Ovary (tissue), 9 donors: ENCODE results near the gene TAF11L11. TPM values are rescaled to one million over a fixed set of nuclear protein-coding genes. Genes with fewer than 3 reads are reported as not detected.
"Not testable (repeated sequence)": the region's sequence is repeated elsewhere in the genome, so short reads cannot be mapped to it uniquely, and the experiment has no call there.

Experiments used
- DNase-seq, 5 donors: peaks; one replicate each; pipeline ENCODE4 v3.0.0-alpha.2; 2019 to 2020
- H3K27ac ChIP-seq, 2 donors: fragments of 200-600 bp; one replicate each; pipeline versions ENCODE4 v1.5.1 to v1.8.0; 2019 to 2022
- H3K27me3 ChIP-seq: fragments of 200-600 bp; one replicate; pipeline ENCODE4 v1.8.0; 2022
- H3K36me3 ChIP-seq: fragments of 200-600 bp; sonication (generic); one replicate; pipeline ENCODE4 v1.5.1; 2019
- H3K4me1 ChIP-seq: one replicate; pipeline ENCODE4 v1.8.1; 2013; ENCODE audit warnings: mild to moderate bottlenecking, moderate library complexity; ENCODE audit not compliant: insufficient read depth
- H3K4me3 ChIP-seq: fragments of 200-600 bp; sonication (generic); one replicate; pipeline ENCODE4 v1.5.1; 2017
- H3K9me3 ChIP-seq, 2 donors: fragments of 200-600 bp in 1 of 2; sonication (generic) in 1 of 2; one replicate each; pipeline versions ENCODE4 v1.5.1 to v1.8.1; 2013 to 2019; ENCODE audit warnings: mild to moderate bottlenecking in 1 of 2, moderate library complexity in 1 of 2
- EP300 ChIP-seq: sonication (generic); formaldehyde crosslinking; IDR thresholded peaks from one replicate; pipeline ENCODE4 v1.6.1; 2017; ENCODE audit warnings: antibody characterized with exemption
- POLR2A ChIP-seq: fragments of 450-650 bp; IDR thresholded peaks from one replicate; pipeline ENCODE4 v1.6.1; 2017; ENCODE audit warnings: antibody characterized with exemption, mild to moderate bottlenecking, moderate library complexity
- WGBS, 3 donors: extraction: QIAGEN DNeasy Blood & Tissue Kit in 1 of 3; methylation state at CpG; one replicate each; pipeline versions ENCODE4 v1.1.5 to v1.1.7; 2013 to 2017; 5-methylcytosine and 5-hydroxymethylcytosine counted together
- intact Hi-C, 4 donors: fragments of 100-400 bp; cut with DNase I; formaldehyde crosslinking; loops; one replicate each; pipeline versions ENCODE4 v1.11.0 to v1.15.1; 2022 to 2023
- polyA plus RNA-seq, 2 donors: library from polyadenylated mRNA; stranded (reverse); fragments of 200-250 nt in 1 of 2; fragments of 350-450 nt in 1 of 2; fragmentation: Illumina TruSeq in 1 of 2; extraction: RNeasy Lipid Tissue Mini Kit (QIAGEN cat#74804) in 1 of 2; gene quantifications; one replicate each; pipeline ENCODE4 v1.2.3, GENCODE V29; 2013 to 2014
- small RNA-seq: library from RNA; depleted of rRNA; stranded (forward); fragments of <200 nt; gene quantifications from one replicate; pipeline ENCODE3, GENCODE V24; 2016
- total RNA-seq, 7 donors: library from RNA; depleted of rRNA in 2 of 7; stranded (reverse); fragments of >200 nt in 2 of 7; fragmentation: NEBNext Ultra II Directional in 3 of 7; extraction: Animal tissue kit (Norgen Biotek cat#: 25700) in 3 of 7; gene quantifications; one replicate each; pipeline versions ENCODE4 v1.1.0 to v1.2.4, GENCODE V29; 2016 to 2023
- TF ChIP-seq, protein P1 (sequence below), 3 donors: fragments of 450-650 bp in 2 of 3; fragments of 200-600 bp in 1 of 3; IDR thresholded peaks; one replicate each; pipeline versions ENCODE4 v1.5.1 to v1.8.0; 2016 to 2022; ENCODE audit warnings: antibody characterized with exemption in 3 of 3, mild to moderate bottlenecking in 1 of 3
- donor health status: DM: no; HTN: no; CAD: no; lungs with moderate emphysema.
- donor health status: DM: no; HTN: no; CAD: no.
- donor health status: Bipolar disorder and iron deficiency.
- donor health status: DM: yes; HTN: yes; CAD: no.
- donor health status: DM: no; HTN: no; CAD: no.
- donor health status: DM: yes; HTN: yes; CAD: no.

The TAF11L11 gene
- total and polyA plus RNA-seq, 9 donors: not detected

GRCh38 chr5:17634160-17634559, 30.2 kb downstream of the TAF11L11 start, which contains the start of gene TAF11L14:
TAF11L14 (plus strand) TSS chr5:17634460.
- intact Hi-C loops: no loop called here
- DNase-seq: no peak
- H3K27ac ChIP-seq: no peak within 1 kb of the TSS
- TF ChIP-seq POLR2A (no peak), EP300 (no peak)
- TF ChIP-seq, protein P1, sequence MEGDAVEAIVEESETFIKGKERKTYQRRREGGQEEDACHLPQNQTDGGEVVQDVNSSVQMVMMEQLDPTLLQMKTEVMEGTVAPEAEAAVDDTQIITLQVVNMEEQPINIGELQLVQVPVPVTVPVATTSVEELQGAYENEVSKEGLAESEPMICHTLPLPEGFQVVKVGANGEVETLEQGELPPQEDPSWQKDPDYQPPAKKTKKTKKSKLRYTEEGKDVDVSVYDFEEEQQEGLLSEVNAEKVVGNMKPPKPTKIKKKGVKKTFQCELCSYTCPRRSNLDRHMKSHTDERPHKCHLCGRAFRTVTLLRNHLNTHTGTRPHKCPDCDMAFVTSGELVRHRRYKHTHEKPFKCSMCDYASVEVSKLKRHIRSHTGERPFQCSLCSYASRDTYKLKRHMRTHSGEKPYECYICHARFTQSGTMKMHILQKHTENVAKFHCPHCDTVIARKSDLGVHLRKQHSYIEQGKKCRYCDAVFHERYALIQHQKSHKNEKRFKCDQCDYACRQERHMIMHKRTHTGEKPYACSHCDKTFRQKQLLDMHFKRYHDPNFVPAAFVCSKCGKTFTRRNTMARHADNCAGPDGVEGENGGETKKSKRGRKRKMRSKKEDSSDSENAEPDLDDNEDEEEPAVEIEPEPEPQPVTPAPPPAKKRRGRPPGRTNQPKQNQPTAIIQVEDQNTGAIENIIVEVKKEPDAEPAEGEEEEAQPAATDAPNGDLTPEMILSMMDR (IDR thresholded peaks at IDR 0.05): no peak
- no peaks in the 10 kb centered on the region for H3K4me1 ChIP-seq
- H3K27me3 ChIP-seq: no peaks in the 10 kb centered on the region
- H3K9me3 ChIP-seq: no peaks in the 10 kb centered on the region
- H3K4me3 ChIP-seq: no peak within 1 kb of the TSS
- WGBS, 3 donors: 87 to 97% (median 89%) methylated on average over 4 to 5 of the region's 5 CpGs
- no peaks in the 10 kb centered on the region for H3K36me3 ChIP-seq

GRCh38 chr5:17649232-17649631, 45.2 kb downstream of the TAF11L11 start:
- H3K27ac ChIP-seq, H3K4me1 ChIP-seq, H3K9me3 ChIP-seq, H3K27me3 ChIP-seq, intact Hi-C loops, H3K4me3 ChIP-seq, DNase-seq, H3K36me3 ChIP-seq: not testable (repeated sequence)
- 89 to 91% (median 90%) methylated on average over 10 of the region's 10 CpGs for WGBS, 3 donors

DNA sequence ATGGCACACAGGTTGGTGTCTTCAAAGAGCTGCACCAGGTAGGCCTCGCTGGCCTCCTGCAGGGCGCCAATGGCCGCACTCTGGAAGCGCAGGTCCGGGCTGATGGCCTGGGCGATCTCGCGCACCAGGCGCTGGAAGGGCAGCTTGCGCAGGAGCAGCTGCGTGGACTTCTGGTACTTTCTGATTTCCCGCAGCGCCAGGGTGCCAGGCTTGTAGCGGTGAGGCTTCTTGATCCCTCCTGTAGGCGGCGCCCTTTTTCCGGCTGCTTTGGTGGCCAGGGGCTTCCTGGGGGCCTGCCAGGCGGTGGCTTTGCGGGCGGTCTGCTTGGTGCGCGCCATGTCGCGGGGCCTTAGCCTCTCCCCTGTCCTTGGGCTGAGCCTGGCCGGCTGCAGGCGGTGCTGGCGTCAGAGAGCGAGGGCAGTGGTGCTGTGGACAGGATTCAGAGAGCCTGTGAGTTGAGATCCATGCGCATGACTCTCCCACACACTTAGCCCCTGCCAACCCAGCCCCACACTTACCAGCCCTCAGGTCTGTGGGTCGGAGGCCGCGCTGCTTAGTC, 51.3 kb downstream of the TAF11L11 start:
- intact Hi-C loops, H3K9me3 ChIP-seq: not testable (repeated sequence)

More for the DNA sequence above, 51.3 kb downstream of the TAF11L11 start:
- DNase-seq, H3K36me3 ChIP-seq, H3K4me3 ChIP-seq, H3K4me1 ChIP-seq, H3K27me3 ChIP-seq, H3K27ac ChIP-seq: not testable (repeated sequence)
- WGBS, 3 donors: 94 to 96% (median 95%) methylated on average over 4 to 32 of the region's 32 CpGs

Small RNA genes within 50 kb of the gene (small RNA-seq; reads per million reads assigned to genes)
- gene AC233724.1 (not detected), gene AC233724.2 (not detected), gene AC233724.3 (not detected), gene AC233724.4 (not detected), gene AC233724.6 (not detected), gene AC233724.7 (not detected)

Other genes with a start within 250 kb of the TAF11L11 start
- gene TAF11L2, start 106.0 kb upstream of the TAF11L11 start, total RNA-seq: not detected
- gene TAF11L2, start 106.0 kb upstream of the TAF11L11 start, polyA plus RNA-seq: not detected
- not detected for gene TAF11L3, start 85.8 kb upstream of the TAF11L11 start, total RNA-seq
- not detected for gene TAF11L3, start 85.8 kb upstream of the TAF11L11 start, polyA plus RNA-seq
- gene TAF11L4, start 82.4 kb upstream of the TAF11L11 start, total RNA-seq: not detected
- not detected for gene TAF11L4, start 82.4 kb upstream of the TAF11L11 start, polyA plus RNA-seq
- gene TAF11L5, start 78.9 kb upstream of the TAF11L11 start, total RNA-seq: not detected
- gene TAF11L5, start 78.9 kb upstream of the TAF11L11 start, polyA plus RNA-seq: not detected
- gene TAF11L6, start 75.5 kb upstream of the TAF11L11 start, total RNA-seq: not detected
- not detected for gene TAF11L6, start 75.5 kb upstream of the TAF11L11 start, polyA plus RNA-seq
- not detected for gene TAF11L7, start 18.4 kb upstream of the TAF11L11 start, total RNA-seq
- gene TAF11L7, start 18.4 kb upstream of the TAF11L11 start, polyA plus RNA-seq: not detected
- gene TAF11L8, start 13.2 kb upstream of the TAF11L11 start, total RNA-seq: not detected
- not detected for gene TAF11L8, start 13.2 kb upstream of the TAF11L11 start, polyA plus RNA-seq
- gene TAF11L9, start 9.8 kb upstream of the TAF11L11 start, total RNA-seq: not detected
- gene TAF11L9, start 9.8 kb upstream of the TAF11L11 start, polyA plus RNA-seq: not detected
- not detected for gene TAF11L10, start 6.4 kb upstream of the TAF11L11 start, total RNA-seq
- gene TAF11L10, start 6.4 kb upstream of the TAF11L11 start, polyA plus RNA-seq: not detected
- not detected for gene TAF11L12, start 6.2 kb downstream of the TAF11L11 start, total RNA-seq
- not detected for gene TAF11L12, start 6.2 kb downstream of the TAF11L11 start, polyA plus RNA-seq
- gene TAF11L13, start 27.9 kb downstream of the TAF11L11 start, total RNA-seq: not detected
- gene TAF11L13, start 27.9 kb downstream of the TAF11L11 start, polyA plus RNA-seq: not detected
- gene TAF11L14, start 30.3 kb downstream of the TAF11L11 start, total RNA-seq: not detected
- gene TAF11L14, start 30.3 kb downstream of the TAF11L11 start, polyA plus RNA-seq: not detected